ENCODE measurements around the gene CCDC39.

CCDC39 gene

DNA sequence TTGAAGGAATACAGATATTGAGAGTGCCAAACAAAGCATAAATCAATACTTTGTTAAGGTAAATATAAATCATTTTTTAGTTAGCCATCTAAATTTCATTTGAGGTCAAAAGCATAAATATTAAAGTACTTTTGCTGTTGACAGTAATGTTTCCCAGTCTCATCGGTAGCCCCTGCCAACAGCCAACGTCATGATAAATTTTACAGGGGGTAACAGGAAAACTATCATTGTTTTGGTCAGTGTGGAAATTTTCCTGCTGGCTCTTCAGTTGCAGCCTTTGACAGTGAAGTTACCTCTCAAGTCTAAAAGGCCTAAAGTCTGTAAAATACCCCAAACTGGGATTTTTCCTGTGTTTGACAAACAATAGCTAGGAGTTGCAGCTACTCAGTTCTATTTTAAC is 114.6 kb downstream of the CCDC39 start:
- Histone ChIP-seq H3K27me3 (ENCODE audit: insufficient read depth, low read length, poor library complexity) (peaks cover 2% of the 10 kb centered on the region), H3K9ac (ENCODE audit: low read depth, low read length) (no peak overlapping the region), H3K4me3 (ENCODE audit: low read depth in 1 of 2, low read length in 2 of 2) (no peak overlapping the region), H3K27ac (ENCODE audit: low read length) (no peak overlapping the region), H2AFZ (ENCODE audit: low read depth, low read length) (no peak overlapping the region), H3K9me3 (ENCODE audit: insufficient read depth, low read length, severe bottlenecking) (no peaks in the 10 kb centered on the region), H3K4me2 (ENCODE audit: insufficient read depth, low read length) (no peak overlapping the region), H3K79me2 (ENCODE audit: insufficient read depth, low read length) (no peaks in the 10 kb centered on the region), H3K36me3 (ENCODE audit: insufficient read depth, low read length) (no peaks in the 10 kb centered on the region), H4K20me1 (ENCODE audit: insufficient read depth, low read length) (no peaks in the 10 kb centered on the region), H3K4me1 (ENCODE audit: insufficient read depth, low read length) (no peaks in the 10 kb centered on the region)
- TF ChIP-seq EZH2 (IDR thresholded peaks at IDR 0.05; ENCODE audit: borderline replicate concordance, low read depth, low read length, severe bottlenecking): no peak
- TF ChIP-seq, protein P1, sequence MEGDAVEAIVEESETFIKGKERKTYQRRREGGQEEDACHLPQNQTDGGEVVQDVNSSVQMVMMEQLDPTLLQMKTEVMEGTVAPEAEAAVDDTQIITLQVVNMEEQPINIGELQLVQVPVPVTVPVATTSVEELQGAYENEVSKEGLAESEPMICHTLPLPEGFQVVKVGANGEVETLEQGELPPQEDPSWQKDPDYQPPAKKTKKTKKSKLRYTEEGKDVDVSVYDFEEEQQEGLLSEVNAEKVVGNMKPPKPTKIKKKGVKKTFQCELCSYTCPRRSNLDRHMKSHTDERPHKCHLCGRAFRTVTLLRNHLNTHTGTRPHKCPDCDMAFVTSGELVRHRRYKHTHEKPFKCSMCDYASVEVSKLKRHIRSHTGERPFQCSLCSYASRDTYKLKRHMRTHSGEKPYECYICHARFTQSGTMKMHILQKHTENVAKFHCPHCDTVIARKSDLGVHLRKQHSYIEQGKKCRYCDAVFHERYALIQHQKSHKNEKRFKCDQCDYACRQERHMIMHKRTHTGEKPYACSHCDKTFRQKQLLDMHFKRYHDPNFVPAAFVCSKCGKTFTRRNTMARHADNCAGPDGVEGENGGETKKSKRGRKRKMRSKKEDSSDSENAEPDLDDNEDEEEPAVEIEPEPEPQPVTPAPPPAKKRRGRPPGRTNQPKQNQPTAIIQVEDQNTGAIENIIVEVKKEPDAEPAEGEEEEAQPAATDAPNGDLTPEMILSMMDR (IDR thresholded peaks at IDR 0.05; ENCODE audit: borderline replicate concordance, extremely low read depth, low read length, poor library complexity, severe bottlenecking): no peak
- ATAC-seq (ENCODE audit: insufficient read depth, low read depth): no peak
- no peak for DNase-seq

All from DND-41 (cell line).